GM12878 (cell line): ENCODE data around the gene EBPL. TPM values are rescaled to one million over a fixed set of nuclear protein-coding genes. Genes with fewer than 3 reads are reported as not detected.

Experiments
- ATAC-seq: fragments of 200-7000 bp; cut with Tn5 transposase; 3 replicates; pipeline ENCODE4 v1.9.1; 2020; ENCODE audit warnings: mild to moderate bottlenecking, moderate library complexity
- BruUV-seq: library from RNA; stranded (reverse); fragments of 400-500 nt; replicated peaks from 2 replicates; lab custom pipeline; 2021; lab: Mats Ljungman, UMichigan
- CTCF ChIA-PET: fragments of 300-600 bp; sonication (Branson Sonifier 250); formaldehyde crosslinking; extraction: SDS; loops from one replicate; lab custom pipeline; 2021; ENCODE audit warnings: inconsistent platforms; lab: Yijun Ruan, JAX
- POLR2A ChIA-PET: fragments of 350-600 bp; formaldehyde crosslinking; extraction: SDS; loops from one replicate; lab custom pipeline; 2021; ENCODE audit warnings: inconsistent platforms; lab: Charles Lee
- RAD21 ChIA-PET: fragments of 300-600 bp; sonication (Branson Sonifier 250); formaldehyde crosslinking; loops from one replicate; lab custom pipeline; 2023; ENCODE audit warnings: antibody characterized with exemption; ENCODE audit not compliant: unreplicated experiment; lab: Charles Lee
- SMC1A ChIA-PET: fragments of 300-600 bp; sonication (Branson Sonifier 250); formaldehyde crosslinking; loops from one replicate; lab custom pipeline; 2023; ENCODE audit not compliant: unreplicated experiment, uncharacterized antibody; lab: Charles Lee
- DNase-seq: peaks from one replicate; pipeline ENCODE4 v3.0.0-alpha.2; 2011; ENCODE audit warnings: low read depth, low spot score
- FAIRE-seq: peaks from 3 replicates; lab custom pipeline; 2011; peaks lifted over from hg19 to GRCh38; lab: Jason Lieb, UNC
- H2AFZ ChIP-seq: 2 replicates; pipeline ENCODE4 v1.6.0; 2011; ENCODE audit warnings: low read depth, low read length, control low read depth; ENCODE audit not compliant: control insufficient read depth
- H3K27ac ChIP-seq: 2 replicates; pipeline ENCODE4 v1.5.1; 2011; ENCODE audit warnings: control low read depth; ENCODE audit not compliant: control insufficient read depth, insufficient read depth
- H3K27me3 ChIP-seq, 2 experiments: replicated peaks in 1 of 2; 2 replicates each; pipeline versions ENCODE4 v1.6.0 to v1.6.1; 2011; ENCODE audit warnings: low read length in 1 of 2; ENCODE audit not compliant: control insufficient read depth in 2 of 2, insufficient read depth in 2 of 2
- H3K36me3 ChIP-seq, 2 experiments: 2 replicates each; pipeline ENCODE4 v1.5.1; 2011; ENCODE audit warnings: low read length in 1 of 2; ENCODE audit not compliant: control insufficient read depth in 2 of 2, insufficient read depth in 2 of 2
- H3K4me1 ChIP-seq: 2 replicates; pipeline ENCODE4 v1.6.1; 2011; ENCODE audit warnings: mild to moderate bottlenecking, low read length, moderate library complexity, mixed read lengths; ENCODE audit not compliant: control insufficient read depth, insufficient read depth
- H3K4me2 ChIP-seq: 2 replicates; pipeline ENCODE4 v1.6.0; 2011; ENCODE audit warnings: control low read depth; ENCODE audit not compliant: control insufficient read depth, insufficient read depth
- H3K4me3 ChIP-seq: fragments of 200-600 bp; sonication (generic); 2 replicates; pipeline ENCODE4 v1.5.1; 2016
- H3K79me2 ChIP-seq: 2 replicates; pipeline ENCODE4 v1.6.0; 2011; ENCODE audit warnings: low read length; ENCODE audit not compliant: control insufficient read depth, insufficient read depth
- H3K9ac ChIP-seq: 2 replicates; pipeline ENCODE4 v1.8.0; 2011; ENCODE audit warnings: low read length, control low read depth, mixed read lengths; ENCODE audit not compliant: control insufficient read depth, insufficient read depth
- H3K9me3 ChIP-seq: replicated peaks from 3 replicates; pipeline ENCODE4 v1.5.1; 2011; ENCODE audit warnings: mild to moderate bottlenecking, low read length; ENCODE audit not compliant: control insufficient read depth, insufficient read depth
- H4K20me1 ChIP-seq: 2 replicates; pipeline ENCODE4 v1.6.0; 2011; ENCODE audit not compliant: control insufficient read depth, insufficient read depth
- CEBPZ ChIP-seq: fragments of 150-350 bp; IDR thresholded peaks from 2 replicates; pipeline ENCODE4 v1.6.1; 2016; ENCODE audit warnings: low read depth, low read length
- IRF5 ChIP-seq: fragments of 450-650 bp; IDR thresholded peaks from 2 replicates; pipeline ENCODE4 v1.6.1; 2017; ENCODE audit warnings: borderline replicate concordance
- KLF5 ChIP-seq: fragments of 450-650 bp; IDR thresholded peaks from 2 replicates; pipeline ENCODE4 v1.6.1; 2014; ENCODE audit warnings: mild to moderate bottlenecking; ENCODE audit not compliant: partially characterized antibody
- NFIC ChIP-seq: IDR thresholded peaks from 2 replicates; pipeline ENCODE4 v1.6.1; 2012; ENCODE audit warnings: low read depth, mild to moderate bottlenecking, inconsistent platforms, low read length, moderate library complexity
- PML ChIP-seq: IDR thresholded peaks from 2 replicates; pipeline ENCODE4 v1.6.1; 2012; ENCODE audit warnings: low read length, inconsistent platforms
- RBBP5 ChIP-seq: fragments of 200-600 bp; sonication (generic); conservative IDR thresholded peaks from 2 replicates; pipeline ENCODE4 v1.6.1; 2016
- ZBTB40 ChIP-seq: fragments of 450-650 bp; IDR thresholded peaks from 2 replicates; pipeline ENCODE4 v1.6.1; 2016; ENCODE audit warnings: mild to moderate bottlenecking, moderate library complexity, borderline replicate concordance
- WGBS: methylation state at CpG from one replicate; pipeline ENCODE4 v1.1.6; 2016; ENCODE audit warnings: low lambda C conversion rate; ENCODE audit not compliant: insufficient replicate concordance, insufficient coverage; ENCODE audit errors: missing lambda C conversion rate; 5-methylcytosine and 5-hydroxymethylcytosine counted together
- in situ Hi-C: fragments of 300-500 bp; cut with MboI; formaldehyde crosslinking; loops from 9 replicates; pipeline ENCODE4 v1.14.3; 2018; ENCODE audit warnings: mixed read lengths
- intact Hi-C: fragments of 100-400 bp; cut with micrococcal nuclease; formaldehyde crosslinking; loops from one replicate; pipeline ENCODE4 v1.14.2; 2022; ENCODE audit not compliant: unreplicated experiment
- polyA plus RNA-seq, 11 experiments: library from polyadenylated mRNA; depleted of rRNA in 4 of 11; unstranded in 6 of 11; stranded (reverse) in 5 of 11; fragments of >200 nt; fragmentation: Nextera tagmentation in 4 of 11; fragmentation: Illumina TruSeq in 1 of 11; extraction: Ambion mirVana in 4 of 11; extraction: Trizol in 1 of 11; gene quantifications; 1 replicate in 1 of 11; 2 replicates in 10 of 11; pipeline versions ENCODE4 v1.2.1 to v1.2.3, GENCODE V29; 2011 to 2016; ENCODE audit warnings: inconsistent platforms in 2 of 11, missing spikeins in 2 of 11, low read depth in 1 of 11
- total RNA-seq, 4 experiments: library from RNA; depleted of rRNA in 3 of 4; stranded (reverse); fragments of >200 nt in 3 of 4; fragmentation: Illumina TruSeq in 1 of 4; extraction: Trizol in 1 of 4; gene quantifications; 2 replicates each; pipeline versions ENCODE4 v1.2.1 to v1.2.3, GENCODE V29; 2013 to 2021

EBPL gene
- total and polyA plus RNA-seq, 10 of the 15 experiments (the other 5 are each of a cell fraction or from before 2014, with no cell fraction given) = 6.2 to 72.8 (median 43.5) TPM

- intact Hi-C loops = loop anchor here (5.0 kb wide), 2 partner anchors 193 to 1193 kb away; no protein-coding TSS in a partner anchor
- in situ Hi-C loops = loop anchor here (25.0 kb wide), 1 partner anchor 1408 kb away; no protein-coding TSS in a partner anchor
These were observed 37.3 kb downstream of the EBPL start for GRCh38 chr13:49654011-49654410.

GRCh38 chr13:49653478-49653877 lies 37.8 kb downstream of the EBPL start:
- intact Hi-C loops (loop anchor here (5.0 kb wide), 2 partner anchors 194 to 1194 kb away; no protein-coding TSS in a partner anchor), in situ Hi-C loops (loop anchor here (25.0 kb wide), 1 partner anchor 1409 kb away; no protein-coding TSS in a partner anchor)
- ChIA-PET POLR2A (no interaction called here), RAD21 (no interaction called here), CTCF (no interaction called here), SMC1A (no interaction called here)
- H3K27ac ChIP-seq = no peak overlapping the region
- BruUV-seq = no TSS peak
- H3K4me1 ChIP-seq = no peaks in the 10 kb centered on the region
- H3K36me3 ChIP-seq = no peaks in the 10 kb centered on the region
- FAIRE-seq (no peak), ATAC-seq (no peak), DNase-seq (no peak)
- no peaks in the 10 kb centered on the region for H3K79me2 ChIP-seq
- H3K9me3 ChIP-seq = no peaks in the 10 kb centered on the region
- H3K9ac ChIP-seq = no peak overlapping the region
- no peaks in the 10 kb centered on the region for H4K20me1 ChIP-seq
- H3K4me2 ChIP-seq = no peak overlapping the region
- H2AFZ ChIP-seq = no peak overlapping the region
- H3K4me3 ChIP-seq = no peak overlapping the region
- H3K27me3 ChIP-seq = no peaks in the 10 kb centered on the region
- TF ChIP-seq KLF5 (no peak), ZBTB40 (no peak), NFIC (no peak), CEBPZ (no peak)

More at GRCh38 chr13:49654011-49654410, 37.3 kb downstream of the EBPL start:
- no TSS peak for BruUV-seq
- Histone ChIP-seq H3K79me2 (no peaks in the 10 kb centered on the region), H3K4me3 (no peak overlapping the region), H3K4me1 (no peaks in the 10 kb centered on the region), H3K4me2 (no peak overlapping the region), H3K36me3 (no peaks in the 10 kb centered on the region), H3K9ac (no peak overlapping the region), H3K9me3 (no peaks in the 10 kb centered on the region), H3K27ac (no peak overlapping the region), H4K20me1 (no peaks in the 10 kb centered on the region), H3K27me3 (no peaks in the 10 kb centered on the region), H2AFZ (no peak overlapping the region)
- SMC1A ChIA-PET = no interaction called here
- CTCF ChIA-PET = interaction anchor here (1.7 kb wide), 1 partner anchor 17 kb away, joined by 4 read pairs; no protein-coding TSS in a partner anchor
- TF ChIP-seq IRF5 = no peak
- no peak for TF ChIP-seq RBBP5
- TF ChIP-seq PML = no peak
- RAD21 ChIA-PET = no interaction called here
- DNase-seq = no peak
- 100% methylated on average over 3 of the region's 3 CpGs for WGBS
- ATAC-seq = no peak
- no peak for FAIRE-seq
- POLR2A ChIA-PET = no interaction called here
